ENCODE data around the gene MEG3. TPM values are rescaled to one million over a fixed set of nuclear protein-coding genes. Genes with fewer than 3 reads are reported as not detected.

MEG3 gene
- total and polyA plus RNA-seq, 2 donors (not counting 3 experiments of a cell fraction or from before 2014, with no cell fraction given): 378 to 508 TPM

DNA sequence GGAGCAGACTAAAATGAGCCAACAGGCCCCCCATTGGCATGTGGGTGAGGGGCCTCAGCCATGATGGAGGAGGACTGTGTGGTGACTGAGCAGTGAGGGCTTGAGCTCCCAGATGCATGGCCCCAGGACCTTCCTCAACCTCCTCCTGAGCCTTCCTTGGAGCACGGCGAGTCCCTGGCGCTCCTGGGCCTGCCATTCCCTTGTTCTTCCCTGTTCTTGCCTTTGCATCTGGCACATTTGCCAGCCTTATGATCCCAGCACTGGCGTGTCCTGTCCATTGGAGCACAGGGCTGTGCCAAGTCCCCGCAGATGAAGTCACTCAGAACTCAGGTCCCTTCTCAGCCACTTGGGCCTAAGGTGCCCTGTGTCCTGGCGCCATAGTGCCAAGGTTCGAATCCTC, 40.3 kb upstream of the MEG3 start:
- POLR2A ChIA-PET: no interaction called here
- Histone ChIP-seq H3K27me3 (ENCODE audit: control insufficient read depth in 2 of 2, insufficient read depth in 2 of 2, low read length in 2 of 2) (no peaks in the 10 kb centered on the region), H3K9ac (replicated peaks; ENCODE audit: extremely low read depth, insufficient read depth, low read length) (no peak overlapping the region), H3K27ac (ENCODE audit: insufficient read depth, low read depth, low read length) (no peak overlapping the region), H2AFZ (ENCODE audit: low read depth, low read length) (no peak overlapping the region), H3K4me3 (replicated peaks in 1 of 3; ENCODE audit: insufficient read depth in 1 of 3, low read depth in 1 of 3, low read length in 3 of 3) (no peak overlapping the region), H3K4me1 (ENCODE audit: control insufficient read depth, extremely low read depth, insufficient read depth, low read length) (no peaks in the 10 kb centered on the region), H3K9me3 (replicated peaks; ENCODE audit: control insufficient read depth, insufficient read depth, low read length) (no peaks in the 10 kb centered on the region), H3K36me3 (ENCODE audit: control insufficient read depth in 2 of 2, extremely low read depth in 1 of 2, insufficient read depth in 2 of 2, low read length in 2 of 2) (no peaks in the 10 kb centered on the region), H4K20me1 (replicated peaks; ENCODE audit: control insufficient read depth, extremely low read depth, insufficient read depth, low read length) (no peaks in the 10 kb centered on the region), H3K79me2 (ENCODE audit: control insufficient read depth, insufficient read depth, low read length) (no peaks in the 10 kb centered on the region), H3K9me1 (replicated peaks; ENCODE audit: control insufficient read depth, extremely low read depth, insufficient read depth, low read length) (no peaks in the 10 kb centered on the region), H3K4me2 (ENCODE audit: insufficient read depth, low read length) (no peak overlapping the region)
- CTCF ChIA-PET: no interaction called here
- DNase-seq (ENCODE audit: low read depth, low spot score) (no peak), FAIRE-seq (no peak)
- TF ChIP-seq FOS (IDR thresholded peaks at IDR 0.05; ENCODE audit: borderline replicate concordance, insufficient read depth, low read length) (no peak), POLR2A (IDR thresholded peaks at IDR 0.05; ENCODE audit: low read depth, low read length) (no peak), GATA2 (IDR thresholded peaks at IDR 0.05; ENCODE audit: insufficient read depth, insufficient read length, low read depth, low read length) (no peak), CTCF (IDR thresholded peaks at IDR 0.05; ENCODE audit: extremely low read depth in 1 of 2, insufficient read depth in 1 of 2, low read depth in 1 of 2, low read length in 2 of 2) (no peak), POLR2AphosphoS5 (IDR thresholded peaks at IDR 0.05; ENCODE audit: insufficient read depth, low read depth, low read length) (no peak), EZH2 (IDR thresholded peaks at IDR 0.05; ENCODE audit: borderline replicate concordance, low read depth, low read length, severe bottlenecking) (no peak), MYC (IDR thresholded peaks at IDR 0.05; ENCODE audit: low read depth, low read length) (no peak), JUN (IDR thresholded peaks at IDR 0.05; ENCODE audit: borderline replicate concordance, insufficient read depth, insufficient read length, low read depth) (no peak)
- TF ChIP-seq, protein P1, sequence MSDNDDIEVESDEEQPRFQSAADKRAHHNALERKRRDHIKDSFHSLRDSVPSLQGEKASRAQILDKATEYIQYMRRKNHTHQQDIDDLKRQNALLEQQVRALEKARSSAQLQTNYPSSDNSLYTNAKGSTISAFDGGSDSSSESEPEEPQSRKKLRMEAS (IDR thresholded peaks at IDR 0.05; ENCODE audit: insufficient read depth, insufficient read length): no peak
- dilution Hi-C loops (cut with MboI; ENCODE audit: extremely low pct_ligation_motif_present, low sequenced_read_pairs): no loop called here
- intact Hi-C loops (cut with micrococcal nuclease): no loop called here
- BruUV-seq (replicated peaks): no TSS peak
